IPS-15b (cell line): ENCODE results near the gene ZBTB25.

Experiments
- H3K27me3 ChIP-seq: one replicate; pipeline ENCODE4 v1.6.1; 2013; ENCODE audit warnings: low read length; ENCODE audit not compliant: control insufficient read depth, insufficient read depth
- H3K36me3 ChIP-seq: one replicate; pipeline ENCODE4 v1.6.1; 2013; ENCODE audit warnings: low read length; ENCODE audit not compliant: control insufficient read depth, insufficient read depth
- H3K4me1 ChIP-seq: one replicate; pipeline ENCODE4 v1.6.1; 2013; ENCODE audit warnings: mild to moderate bottlenecking, low read length; ENCODE audit not compliant: control insufficient read depth, insufficient read depth
- H3K4me3 ChIP-seq: one replicate; pipeline ENCODE4 v1.5.1; 2013; ENCODE audit warnings: low read depth, low read length
- H3K9ac ChIP-seq: one replicate; pipeline ENCODE4 v1.6.1; 2013; ENCODE audit warnings: low read depth, mild to moderate bottlenecking, low read length
- H3K9me3 ChIP-seq: one replicate; pipeline ENCODE4 v1.6.1; 2013; ENCODE audit warnings: mild to moderate bottlenecking, low read length; ENCODE audit not compliant: control insufficient read depth, insufficient read depth

ZBTB25 gene

GRCh38 chr14:64467101-64467500, 36.5 kb downstream of the ZBTB25 start:
- H3K36me3 ChIP-seq, result no peaks in the 10 kb centered on the region
- H3K9me3 ChIP-seq, result no peaks in the 10 kb centered on the region
- H3K9ac ChIP-seq, result no peak overlapping the region
- H3K4me3 ChIP-seq, result no peak overlapping the region
- H3K4me1 ChIP-seq, result peaks cover 4% of the 10 kb centered on the region
- peaks cover 7% of the 10 kb centered on the region for H3K27me3 ChIP-seq

GRCh38 chr14:64465831-64466554, 37.6 kb downstream of the ZBTB25 start:
- Histone ChIP-seq H3K27me3 (peaks cover 7% of the 10 kb centered on the region), H3K9me3 (no peaks in the 10 kb centered on the region), H3K9ac (no peak overlapping the region), H3K36me3 (no peaks in the 10 kb centered on the region), H3K4me3 (peak overlapping the region; percentile 66), H3K4me1 (peaks cover 4% of the 10 kb centered on the region)

GRCh38 chr14:64465191-64465822, 38.3 kb downstream of the ZBTB25 start, which contains the start of gene AKAP5:
AKAP5 (plus strand) TSS chr14:64465499; CDS start chr14:64468395, 2,896 bp downstream.
- no peak within 1 kb of the TSS for H3K9ac ChIP-seq
- H3K9me3 ChIP-seq, result no peaks in the 10 kb centered on the region
- peaks cover 4% of the 10 kb centered on the region for H3K4me1 ChIP-seq
- peaks cover 7% of the 10 kb centered on the region for H3K27me3 ChIP-seq
- no peaks in the 10 kb centered on the region for H3K36me3 ChIP-seq
- H3K4me3 ChIP-seq, result peak within 1 kb of the TSS; percentile 66

GRCh38 chr14:64464651-64465050, 39.0 kb downstream of the ZBTB25 start:
- Histone ChIP-seq H3K27me3 (peaks cover 7% of the 10 kb centered on the region), H3K4me1 (peaks cover 4% of the 10 kb centered on the region), H3K9me3 (no peaks in the 10 kb centered on the region), H3K36me3 (peaks cover 3% of the 10 kb centered on the region), H3K4me3 (peak overlapping the region; percentile 60), H3K9ac (no peak overlapping the region)

GRCh38 chr14:64463873-64464272, 39.8 kb downstream of the ZBTB25 start:
- Histone ChIP-seq H3K36me3 (peaks cover 4% of the 10 kb centered on the region), H3K4me1 (peaks cover 4% of the 10 kb centered on the region), H3K27me3 (peaks cover 7% of the 10 kb centered on the region), H3K9me3 (no peaks in the 10 kb centered on the region), H3K4me3 (no peak overlapping the region), H3K9ac (no peak overlapping the region)

- H3K9me3 ChIP-seq, result no peaks in the 10 kb centered on the region
- H3K36me3 ChIP-seq, result peaks cover 4% of the 10 kb centered on the region
- H3K4me1 ChIP-seq, result peaks cover 4% of the 10 kb centered on the region
- H3K9ac ChIP-seq, result no peak overlapping the region
- H3K27me3 ChIP-seq, result peaks cover 7% of the 10 kb centered on the region
- no peak overlapping the region for H3K4me3 ChIP-seq
Observed at GRCh38 chr14:64463195-64463594, 40.4 kb downstream of the ZBTB25 start.

GRCh38 chr14:64461221-64461620, 42.4 kb downstream of the ZBTB25 start:
- no peak overlapping the region for H3K4me3 ChIP-seq
- no peak overlapping the region for H3K9ac ChIP-seq
- no peaks in the 10 kb centered on the region for H3K9me3 ChIP-seq
- H3K36me3 ChIP-seq, result peaks cover 6% of the 10 kb centered on the region
- no peaks in the 10 kb centered on the region for H3K27me3 ChIP-seq
- H3K4me1 ChIP-seq, result peaks cover 1% of the 10 kb centered on the region

- H3K4me3 ChIP-seq, result no peak overlapping the region
- H3K27me3 ChIP-seq, result no peaks in the 10 kb centered on the region
- H3K9me3 ChIP-seq, result no peaks in the 10 kb centered on the region
- H3K4me1 ChIP-seq, result no peaks in the 10 kb centered on the region
- peaks cover 15% of the 10 kb centered on the region for H3K36me3 ChIP-seq
- H3K9ac ChIP-seq, result no peak overlapping the region
Observed at GRCh38 chr14:64459405-64460136, 44.1 kb downstream of the ZBTB25 start.

GRCh38 chr14:64454671-64455070, 49.0 kb downstream of the ZBTB25 start:
- no peaks in the 10 kb centered on the region for H3K4me1 ChIP-seq
- H3K9ac ChIP-seq, result no peak overlapping the region
- no peaks in the 10 kb centered on the region for H3K27me3 ChIP-seq
- no peaks in the 10 kb centered on the region for H3K9me3 ChIP-seq
- H3K4me3 ChIP-seq, result no peak overlapping the region
- peaks cover 35% of the 10 kb centered on the region for H3K36me3 ChIP-seq

GRCh38 chr14:64450255-64450654, 53.4 kb downstream of the ZBTB25 start:
- no peaks in the 10 kb centered on the region for H3K27me3 ChIP-seq
- no peak overlapping the region for H3K4me3 ChIP-seq
- H3K9me3 ChIP-seq, result no peaks in the 10 kb centered on the region
- H3K9ac ChIP-seq, result no peak overlapping the region
- H3K36me3 ChIP-seq, result peaks cover 40% of the 10 kb centered on the region
- no peaks in the 10 kb centered on the region for H3K4me1 ChIP-seq

- H3K4me1 ChIP-seq, result no peaks in the 10 kb centered on the region
- no peak overlapping the region for H3K4me3 ChIP-seq
- no peak overlapping the region for H3K9ac ChIP-seq
- H3K36me3 ChIP-seq, result peaks cover 42% of the 10 kb centered on the region
- H3K27me3 ChIP-seq, result no peaks in the 10 kb centered on the region
- no peaks in the 10 kb centered on the region for H3K9me3 ChIP-seq
Observed at GRCh38 chr14:64447876-64448670, 55.6 kb downstream of the ZBTB25 start.
